HG03045 (cell line): ENCODE measurements around the gene DHRS2.
"Not testable (repeated sequence)": the region's sequence is repeated elsewhere in the genome, so short reads cannot be mapped to it uniquely, and the experiment has no call there.

ENCODE experiments used
- ATAC-seq: cut with Tn5 transposase; IDR thresholded peaks from one replicate; pipeline ENCODE4 v1.9.1; 2021; ENCODE audit warnings: mild to moderate bottlenecking, moderate library complexity; ENCODE audit not compliant: unreplicated experiment

Gene DHRS2

DNA sequence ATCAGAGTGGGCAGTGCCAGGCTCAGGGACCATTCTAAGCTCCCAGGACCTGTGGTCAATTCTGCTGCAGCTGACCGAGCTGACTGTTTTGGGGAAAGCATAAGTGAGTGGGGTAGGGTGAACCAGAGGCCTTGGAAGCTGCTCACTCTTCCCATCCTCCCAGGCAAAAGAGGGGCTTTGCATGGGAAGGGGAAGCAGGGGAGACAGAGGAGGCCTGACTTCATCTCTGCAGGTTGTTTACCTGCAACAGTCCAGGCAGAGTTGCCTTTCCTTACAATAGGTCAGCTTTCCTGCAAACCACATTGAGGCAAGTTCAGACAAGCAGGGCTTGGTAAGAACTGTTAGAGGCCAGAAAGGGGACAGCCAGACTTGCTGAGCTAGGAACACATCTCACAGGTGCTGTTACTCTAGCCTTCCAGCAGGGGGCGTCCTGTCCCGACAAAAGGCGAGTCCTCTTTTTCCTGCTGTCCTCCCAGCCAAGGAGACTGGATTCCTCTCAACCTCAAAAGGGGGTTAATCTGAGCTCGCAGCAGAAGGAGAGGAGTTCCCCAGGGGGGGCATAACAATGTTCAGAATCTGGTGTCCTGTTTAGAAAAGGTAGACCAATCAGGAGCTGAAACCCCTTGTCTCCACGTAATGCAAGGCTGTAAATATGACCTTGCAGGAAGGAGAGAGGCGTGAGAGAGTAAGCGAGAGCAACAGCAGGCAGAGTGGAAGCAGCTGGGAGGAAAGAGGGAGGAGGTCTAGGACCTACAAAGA is 4.3 kb upstream of the DHRS2 start:
- no peak for ATAC-seq

DNA sequence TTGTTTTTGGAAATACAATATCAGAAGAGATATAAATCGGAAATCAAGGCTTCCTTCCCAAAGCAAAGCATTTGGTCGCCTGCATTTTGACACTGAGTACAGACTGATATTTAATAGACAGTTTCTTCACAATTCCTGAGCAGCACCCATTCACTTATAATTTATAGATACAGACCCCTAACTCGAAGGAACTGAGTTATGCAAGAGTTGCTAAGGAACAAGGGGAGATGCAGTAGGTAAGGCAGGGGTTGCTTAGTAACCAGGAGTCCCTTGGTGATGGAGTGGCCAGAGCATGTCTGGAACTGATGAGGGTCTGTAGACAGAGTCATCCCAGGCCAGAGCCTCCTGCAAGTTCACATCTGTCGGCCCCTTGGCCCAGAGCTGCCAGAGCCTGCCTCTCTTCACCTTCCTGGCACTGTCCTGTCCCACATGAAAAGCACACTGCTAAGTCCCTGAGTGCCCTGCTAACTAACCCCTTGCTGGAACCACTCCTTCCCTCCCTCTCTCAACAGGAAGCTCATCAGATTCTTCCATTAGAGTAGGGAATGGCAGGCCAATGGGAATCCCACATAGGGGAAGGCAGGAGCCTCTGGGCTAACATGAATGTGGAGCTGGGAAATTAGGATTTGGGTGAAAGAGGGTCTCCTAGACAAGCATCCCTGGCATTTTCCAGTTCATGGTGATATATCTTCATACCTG is 3.6 kb upstream of the DHRS2 start:
- no peak for ATAC-seq

DNA sequence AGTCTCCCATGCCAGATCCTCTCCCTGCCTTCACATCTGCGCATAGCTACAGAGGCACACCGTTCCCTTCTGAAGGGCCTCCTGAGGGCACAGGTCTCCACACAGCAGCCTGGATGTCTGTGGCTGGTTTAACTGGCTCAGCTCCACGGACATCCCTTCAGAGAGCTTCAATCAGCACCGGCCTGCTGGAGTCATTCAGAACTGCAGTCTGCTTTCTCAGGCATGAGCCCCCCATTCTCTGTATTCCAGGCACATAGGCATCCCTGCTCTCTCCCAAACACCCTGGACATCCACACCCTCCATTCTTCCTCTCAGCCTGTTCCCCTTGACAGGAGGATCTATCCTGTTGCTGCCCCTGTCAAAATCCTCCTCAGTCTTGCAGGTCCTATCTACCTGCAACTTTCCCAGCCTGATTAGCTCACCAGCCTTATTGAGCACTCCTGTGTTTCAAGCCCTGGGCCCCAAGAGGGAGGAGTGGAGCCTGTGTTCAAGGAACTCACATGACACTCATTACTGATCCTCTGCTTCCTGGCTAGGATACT is 2.9 kb upstream of the DHRS2 start:
- no peak for ATAC-seq

DNA sequence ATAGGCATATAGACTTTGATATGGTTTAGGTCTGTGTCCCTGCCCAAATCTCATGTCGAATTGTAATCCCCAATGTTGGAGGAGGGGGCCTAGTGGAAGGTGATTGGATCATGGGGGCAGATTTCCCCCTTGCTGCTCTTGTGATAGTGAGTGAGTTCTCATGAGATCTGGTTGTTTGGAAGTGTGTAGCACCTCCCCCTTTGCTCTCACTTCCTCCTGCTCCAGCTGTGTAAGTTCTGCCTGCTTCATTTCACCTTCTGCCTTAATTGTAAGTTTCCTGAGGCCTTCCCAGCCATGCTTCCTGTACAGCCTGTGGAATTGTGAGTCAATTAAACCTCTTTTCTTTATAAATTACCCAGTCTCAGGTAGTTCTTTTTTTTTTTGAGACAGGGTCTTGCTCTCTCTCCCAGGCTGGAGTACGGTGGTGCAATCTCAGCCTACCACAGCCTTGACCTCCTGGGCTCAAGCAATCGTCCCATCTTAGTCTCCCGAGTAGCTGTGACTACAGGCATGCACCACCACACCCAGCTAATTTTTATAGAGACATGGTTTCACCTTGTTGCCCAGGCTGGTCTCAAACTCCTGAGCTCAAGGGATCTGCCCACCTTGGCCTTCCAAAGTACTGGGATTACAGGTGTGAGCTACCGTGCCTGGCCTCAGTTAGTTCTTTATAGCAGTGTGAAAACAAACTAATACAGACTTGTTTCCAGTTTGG is 1.3 kb upstream of the DHRS2 start:
- not testable (repeated sequence) for ATAC-seq

DNA sequence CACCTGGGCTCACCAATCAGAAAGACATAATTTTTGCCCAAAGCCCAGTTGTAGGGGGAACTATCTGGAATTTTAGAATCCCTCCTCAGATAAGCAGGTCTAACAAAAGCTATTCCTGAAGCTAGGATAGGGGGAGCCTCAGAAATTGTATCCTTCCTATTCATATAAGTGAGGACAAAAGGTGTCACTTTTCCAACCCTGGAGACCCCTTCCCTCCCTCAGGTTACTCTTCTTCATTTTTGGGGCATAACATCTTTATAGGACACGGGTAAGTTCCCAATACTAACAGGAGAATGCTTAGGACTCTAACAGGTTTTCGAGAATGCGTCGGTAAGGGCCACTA is 1.1 kb downstream of the DHRS2 start:
- ATAC-seq, result not testable (repeated sequence)

DNA sequence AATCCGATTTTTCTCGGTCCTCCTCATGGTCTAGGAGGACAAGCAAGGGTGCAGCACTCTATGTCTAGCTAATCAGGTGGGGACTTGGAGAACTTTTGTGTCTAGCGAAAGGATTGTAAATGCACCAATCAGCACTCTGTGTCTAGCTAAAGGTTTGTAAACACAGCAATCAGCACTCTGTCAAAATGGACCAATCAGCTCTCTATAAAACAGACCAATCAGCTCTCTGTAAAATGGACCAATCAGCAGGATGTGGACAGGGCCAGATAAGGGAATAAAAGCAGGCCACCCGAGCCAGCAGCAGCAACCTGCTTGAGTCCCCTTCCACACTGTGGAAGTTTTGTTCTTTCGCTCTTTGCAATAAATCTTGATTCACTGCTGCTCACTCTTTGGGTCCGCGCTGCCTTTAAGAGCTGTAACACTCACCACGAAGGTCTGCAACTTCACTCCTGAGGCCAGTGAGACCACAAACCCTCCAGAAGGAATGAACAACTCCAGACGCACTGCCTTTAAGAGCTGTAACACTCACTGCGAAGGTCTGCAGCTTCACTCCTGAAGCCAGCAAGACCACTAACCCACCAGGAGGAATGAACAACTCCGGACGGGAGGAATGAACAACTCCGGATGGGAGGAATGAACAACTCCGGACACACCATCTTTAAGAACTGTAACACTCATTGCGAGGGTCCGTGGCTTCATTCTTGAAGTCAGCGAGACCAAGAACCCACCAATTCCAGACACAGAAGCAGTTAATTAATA is 1.7 kb downstream of the DHRS2 start:
- ATAC-seq, result not testable (repeated sequence)

DNA sequence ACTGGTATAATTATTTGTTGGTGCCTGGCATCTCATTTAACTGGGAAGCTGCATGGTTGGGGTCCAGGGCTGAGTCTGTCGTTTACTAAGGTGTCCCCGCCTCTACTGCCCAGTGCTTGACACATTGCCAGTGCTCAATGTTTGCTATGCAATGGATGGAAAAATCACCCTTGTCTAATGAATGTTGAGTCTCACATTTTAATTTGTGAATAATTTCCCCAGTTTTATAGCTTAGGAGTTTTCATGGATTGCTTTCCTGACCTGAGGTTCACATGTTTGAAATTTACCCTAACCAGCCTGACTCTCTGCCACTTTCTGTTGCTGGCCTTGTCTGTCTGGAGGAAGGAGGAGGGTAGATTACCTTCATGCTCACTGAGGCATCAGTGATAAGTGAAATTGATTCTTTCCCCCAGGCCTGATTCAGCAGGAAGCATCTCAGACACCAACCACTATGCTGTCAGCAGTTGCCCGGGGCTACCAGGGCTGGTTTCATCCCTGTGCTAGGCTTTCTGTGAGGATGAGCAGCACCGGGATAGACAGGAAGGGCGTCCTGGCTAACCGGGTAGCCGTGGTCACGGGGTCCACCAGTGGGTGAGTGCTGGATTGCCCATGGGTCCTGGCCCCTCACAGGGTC is 2.4 kb downstream of the DHRS2 start:
- ATAC-seq, result no peak

DNA sequence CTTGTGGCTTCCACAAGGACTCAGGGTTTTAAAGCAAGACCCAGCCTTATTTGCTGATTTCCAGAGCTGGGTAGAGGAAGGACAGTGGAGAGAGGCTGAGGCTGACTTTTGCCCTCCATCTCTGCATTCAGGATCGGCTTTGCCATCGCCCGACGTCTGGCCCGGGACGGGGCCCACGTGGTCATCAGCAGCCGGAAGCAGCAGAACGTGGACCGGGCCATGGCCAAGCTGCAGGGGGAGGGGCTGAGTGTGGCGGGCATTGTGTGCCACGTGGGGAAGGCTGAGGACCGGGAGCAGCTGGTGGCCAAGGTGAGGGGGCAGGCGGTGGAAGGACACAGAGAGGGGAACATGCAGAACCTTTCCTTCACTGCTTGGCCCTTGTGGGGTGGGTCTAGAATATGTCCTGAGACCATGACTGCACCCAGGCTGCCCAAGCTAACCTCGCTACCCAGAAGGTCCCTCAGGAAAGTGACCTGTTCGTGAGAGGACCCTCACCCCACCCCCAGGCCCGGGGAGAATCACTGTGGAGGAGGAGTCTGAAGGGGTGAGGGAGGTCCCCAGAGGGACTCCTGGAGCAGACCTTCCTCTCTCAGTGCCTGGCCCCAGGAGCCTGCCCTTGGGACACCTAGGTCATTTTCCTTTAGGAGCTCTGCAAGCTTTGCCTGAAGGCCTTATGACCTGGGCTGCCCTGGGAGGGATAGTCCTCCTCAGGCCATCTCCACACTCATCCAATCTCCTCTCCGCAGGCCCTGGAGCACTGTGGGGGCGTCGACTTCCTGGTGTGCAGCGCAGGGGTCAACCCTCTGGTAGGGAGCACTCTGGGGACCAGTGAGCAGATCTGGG is 3.1 kb downstream of the DHRS2 start:
- no peak for ATAC-seq

DNA sequence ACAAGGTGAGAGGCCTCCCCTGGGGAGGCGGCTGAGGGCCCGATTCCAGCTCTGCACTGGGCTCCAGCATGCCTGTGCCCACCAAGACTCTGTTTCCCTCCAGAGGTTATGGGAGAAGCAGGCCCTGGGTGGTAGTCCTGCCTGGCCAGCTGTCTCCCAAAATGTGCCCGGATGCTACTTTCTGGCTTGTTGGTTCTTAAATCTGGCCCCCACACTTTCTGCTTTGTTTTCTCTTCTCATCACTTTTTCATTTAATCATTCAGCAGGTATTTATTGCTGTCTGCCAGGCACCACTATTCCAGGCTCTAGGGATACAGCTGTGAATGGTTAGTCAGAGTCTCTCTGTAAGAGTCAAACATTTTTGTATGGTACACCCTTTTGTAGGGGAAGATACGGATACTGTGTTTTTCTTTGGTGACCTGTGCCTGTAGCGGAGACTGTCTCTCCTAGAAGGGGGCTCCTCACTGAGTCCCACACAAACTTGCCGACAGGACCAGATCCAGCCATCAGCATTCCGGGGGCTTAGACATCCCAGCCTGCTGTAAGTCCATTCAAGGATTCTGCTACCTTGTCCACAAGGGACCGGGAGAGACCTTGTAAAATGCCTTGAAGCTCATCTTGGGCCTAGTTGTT is 3.8 kb downstream of the DHRS2 start:
- no peak for ATAC-seq

DNA sequence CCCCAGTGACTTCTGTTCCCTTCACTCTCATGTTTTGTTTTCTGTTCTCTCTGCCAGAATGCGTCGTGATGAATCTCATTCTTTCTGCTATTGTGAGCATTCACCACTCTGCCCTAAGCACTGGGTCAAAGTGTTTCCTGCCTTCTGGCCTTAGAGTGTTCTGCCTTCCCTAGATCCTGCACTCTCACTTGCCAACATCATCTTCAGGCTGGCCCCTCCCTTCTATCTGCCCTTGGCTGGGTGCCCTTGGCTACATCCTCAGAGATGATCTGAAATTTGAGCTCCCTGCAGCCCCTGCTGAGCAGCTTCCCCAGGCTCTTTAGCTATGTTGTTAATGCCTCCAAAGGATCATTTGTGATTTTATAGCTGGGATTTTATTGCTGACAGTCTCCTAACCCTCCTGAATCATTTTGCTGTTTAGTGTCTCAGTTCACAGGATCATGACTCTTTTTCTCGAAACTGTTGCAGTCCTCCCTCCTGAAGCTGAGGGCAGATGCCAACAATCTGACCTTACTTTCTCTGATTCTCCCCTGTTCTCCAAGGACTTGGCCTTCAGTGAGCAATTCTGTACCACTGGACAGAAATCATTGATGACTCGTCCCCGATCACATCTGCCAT is 4.5 kb downstream of the DHRS2 start:
- ATAC-seq, result no peak

DNA sequence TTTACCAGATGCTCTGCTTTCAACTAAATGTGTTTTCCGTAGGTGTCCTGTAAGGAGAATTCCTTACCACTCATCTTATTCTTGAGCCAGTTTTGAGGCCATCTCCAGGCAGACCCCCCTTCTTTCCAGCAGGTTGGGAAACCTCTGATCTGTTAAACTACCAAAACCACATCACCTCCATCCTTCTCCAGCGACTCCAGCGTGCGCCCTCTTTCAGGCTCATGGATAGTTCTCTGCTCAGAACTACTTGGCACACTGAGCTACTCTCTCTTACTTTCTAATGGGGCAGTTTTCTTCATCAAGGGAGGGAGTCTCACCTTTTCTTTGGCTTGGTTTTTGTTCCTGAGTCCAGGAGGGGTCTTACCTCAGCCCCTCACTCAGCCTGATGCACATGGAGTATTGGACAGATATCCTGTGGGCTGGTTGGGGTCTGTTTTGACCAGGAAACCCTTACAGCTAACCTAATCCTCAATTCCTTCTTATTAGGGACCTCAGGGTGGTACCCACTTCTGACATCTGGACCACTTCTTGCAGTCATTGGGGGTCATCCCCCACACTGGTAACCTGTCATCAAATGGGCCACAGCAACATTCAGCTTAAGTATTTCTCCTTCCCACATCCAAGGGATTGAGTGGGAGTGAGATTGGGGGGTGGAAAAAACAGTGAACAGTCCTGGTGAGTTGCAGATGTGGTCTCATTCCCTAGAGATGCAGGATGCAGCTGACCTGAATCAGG is 5.2 kb downstream of the DHRS2 start:
- no peak for ATAC-seq

DNA sequence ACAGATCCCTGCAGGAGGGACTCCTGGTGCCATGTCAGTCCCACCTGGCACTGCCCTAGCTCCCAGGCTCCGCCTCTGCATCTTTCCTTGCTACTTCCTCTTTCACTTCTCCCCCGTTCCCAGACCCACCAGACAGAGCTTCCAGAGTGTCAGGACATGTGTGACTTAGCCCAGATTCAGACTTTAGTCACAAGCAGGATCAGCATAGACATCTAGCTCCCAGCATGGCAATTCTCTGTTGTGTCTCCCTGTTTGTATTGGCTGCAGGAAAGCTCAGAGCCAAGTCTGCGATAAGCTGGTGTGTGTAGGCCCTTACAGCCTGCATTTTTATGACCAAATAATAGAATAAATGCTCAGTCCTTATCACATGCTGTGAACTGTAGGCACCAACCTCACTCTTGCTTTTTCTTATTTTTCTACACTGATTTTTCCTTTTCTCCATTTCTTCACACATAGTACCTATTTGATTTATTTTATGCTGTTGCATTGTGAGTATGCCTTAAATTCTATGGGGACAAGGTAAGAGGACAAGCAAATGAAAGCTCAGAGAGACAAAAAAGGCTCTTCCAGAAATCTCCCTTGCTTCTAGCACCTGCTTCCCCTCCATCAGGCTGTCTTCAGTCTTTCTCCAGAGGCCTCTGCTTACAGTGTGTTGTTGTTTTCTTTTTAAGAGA is 5.9 kb downstream of the DHRS2 start:
- no peak for ATAC-seq

DNA sequence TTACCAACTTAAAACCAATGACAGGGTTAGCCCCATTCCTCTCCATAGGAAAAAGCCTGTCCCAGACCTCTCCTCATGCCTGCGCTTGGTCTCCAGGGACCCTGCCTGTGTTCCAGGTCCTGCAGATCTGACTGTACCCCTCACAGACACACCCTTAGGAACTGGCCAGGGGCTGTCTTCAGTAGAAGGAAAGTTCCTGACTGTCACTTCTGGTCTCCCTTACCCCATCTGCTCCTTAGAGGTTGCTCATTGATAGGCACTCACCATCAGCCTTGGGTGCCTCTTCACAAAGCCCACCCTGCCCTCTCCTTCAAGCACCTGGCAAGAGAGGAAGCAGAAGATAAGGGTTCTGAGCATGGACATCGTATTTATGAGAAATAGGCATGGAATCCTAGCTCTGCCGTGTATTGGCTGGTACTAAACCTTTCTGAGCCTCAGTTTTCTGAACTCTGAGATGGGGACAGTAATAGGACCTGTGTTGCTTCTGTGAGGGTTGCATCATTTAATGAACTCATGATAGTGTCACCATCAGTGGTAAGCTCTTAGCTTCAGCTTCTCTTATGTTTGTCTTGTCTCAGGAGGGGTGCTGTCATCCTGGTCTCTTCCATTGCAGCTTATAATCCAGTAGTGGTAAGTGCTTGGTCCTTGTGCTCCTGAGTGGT is 7.5 kb downstream of the DHRS2 start:
- ATAC-seq, result no peak

DNA sequence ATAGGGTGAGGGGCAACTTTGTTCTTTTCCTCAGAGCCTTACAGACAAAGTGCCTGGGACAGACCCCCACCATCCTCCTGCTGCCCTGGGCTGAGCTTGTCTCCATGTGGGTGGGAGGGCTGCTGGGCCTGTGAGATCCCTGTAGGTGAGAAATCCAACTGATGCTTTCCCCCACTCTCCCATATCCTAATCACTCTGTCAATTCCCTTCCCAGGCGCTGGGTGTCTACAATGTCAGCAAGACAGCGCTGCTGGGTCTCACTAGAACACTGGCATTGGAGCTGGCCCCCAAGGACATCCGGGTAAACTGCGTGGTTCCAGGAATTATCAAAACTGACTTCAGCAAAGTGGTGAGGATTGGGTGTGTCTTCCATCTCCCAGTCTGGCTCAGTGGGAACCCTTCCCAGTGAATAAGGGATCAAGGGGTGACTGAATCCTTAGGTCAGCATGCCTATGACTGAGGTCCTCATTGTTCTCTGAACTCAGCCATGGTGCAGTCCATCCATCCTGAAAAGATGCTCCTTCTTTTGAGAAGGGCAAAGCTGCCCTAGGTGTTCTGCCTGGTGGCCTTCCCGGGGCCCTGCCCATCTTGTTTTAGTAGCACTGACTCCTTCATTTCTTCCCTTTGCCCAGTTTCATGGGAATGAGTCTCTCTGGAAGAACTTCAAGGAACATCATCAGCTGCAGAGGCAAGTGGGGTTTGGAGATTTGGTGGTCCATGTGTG is 8.2 kb downstream of the DHRS2 start:
- no peak for ATAC-seq

DNA sequence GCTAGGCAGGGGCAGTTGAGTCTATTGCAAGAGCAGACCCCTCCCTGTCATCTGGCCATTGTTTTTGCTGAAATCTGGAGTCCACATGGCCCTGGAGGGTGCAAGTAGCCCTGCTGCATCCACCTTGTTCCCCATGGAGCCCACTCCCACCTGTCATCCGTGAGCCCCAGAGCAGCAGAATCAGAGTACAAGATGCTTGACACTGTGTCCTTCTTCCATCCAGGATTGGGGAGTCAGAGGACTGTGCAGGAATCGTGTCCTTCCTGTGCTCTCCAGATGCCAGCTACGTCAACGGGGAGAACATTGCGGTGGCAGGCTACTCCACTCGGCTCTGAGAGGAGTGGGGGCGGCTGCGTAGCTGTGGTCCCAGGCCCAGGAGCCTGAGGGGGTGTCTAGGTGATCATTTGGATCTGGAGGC is 8.8 kb downstream of the DHRS2 start:
- ATAC-seq, result no peak

DNA sequence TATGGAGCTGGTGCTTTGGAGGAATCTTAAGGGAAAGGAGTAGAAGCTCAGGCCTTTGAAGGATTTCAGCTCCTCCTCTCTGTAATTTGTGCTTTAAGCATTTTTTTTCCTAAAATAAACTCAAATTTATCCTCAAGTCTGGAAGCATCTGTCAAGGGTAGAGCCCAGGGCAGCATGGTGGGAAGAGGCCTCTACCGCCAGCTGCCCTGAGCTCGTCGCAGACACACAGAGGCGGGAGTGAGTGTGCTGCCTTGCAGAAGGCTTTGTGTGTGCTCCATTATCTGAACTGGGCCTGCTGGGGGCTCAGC is 9.3 kb downstream of the DHRS2 start:
- ATAC-seq, result no peak
